ENCODE data around the gene ENTHD1.

- TF ChIP-seq CTCF (IDR thresholded peaks at IDR 0.05) (no peak), POLR2AphosphoS5 (IDR thresholded peaks at IDR 0.05) (no peak)
Measured at GRCh38 chr22:39703091-39703490, 190.5 kb downstream of the ENTHD1 start.
